A549 treated with Hydrocortisone at 1 μM for 4 hours (cell line): ENCODE results near the gene KRTAP1-5. TPM values are rescaled to one million over a fixed set of nuclear protein-coding genes. Genes with fewer than 3 reads are reported as not detected.

Experiments used
- total RNA-seq: library from RNA; stranded (reverse); fragments of 200-300 nt; extraction: Qiagen RNA extraction; gene quantifications from 5 replicates; pipeline ENCODE4 v1.2.3, GENCODE V29; 2022

KRTAP1-5 gene, protein sequence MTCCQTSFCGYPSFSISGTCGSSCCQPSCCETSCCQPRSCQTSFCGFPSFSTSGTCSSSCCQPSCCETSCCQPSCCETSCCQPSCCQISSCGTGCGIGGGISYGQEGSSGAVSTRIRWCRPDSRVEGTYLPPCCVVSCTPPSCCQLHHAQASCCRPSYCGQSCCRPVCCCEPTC
- not detected in 5 replicates for total RNA-seq

DNA sequence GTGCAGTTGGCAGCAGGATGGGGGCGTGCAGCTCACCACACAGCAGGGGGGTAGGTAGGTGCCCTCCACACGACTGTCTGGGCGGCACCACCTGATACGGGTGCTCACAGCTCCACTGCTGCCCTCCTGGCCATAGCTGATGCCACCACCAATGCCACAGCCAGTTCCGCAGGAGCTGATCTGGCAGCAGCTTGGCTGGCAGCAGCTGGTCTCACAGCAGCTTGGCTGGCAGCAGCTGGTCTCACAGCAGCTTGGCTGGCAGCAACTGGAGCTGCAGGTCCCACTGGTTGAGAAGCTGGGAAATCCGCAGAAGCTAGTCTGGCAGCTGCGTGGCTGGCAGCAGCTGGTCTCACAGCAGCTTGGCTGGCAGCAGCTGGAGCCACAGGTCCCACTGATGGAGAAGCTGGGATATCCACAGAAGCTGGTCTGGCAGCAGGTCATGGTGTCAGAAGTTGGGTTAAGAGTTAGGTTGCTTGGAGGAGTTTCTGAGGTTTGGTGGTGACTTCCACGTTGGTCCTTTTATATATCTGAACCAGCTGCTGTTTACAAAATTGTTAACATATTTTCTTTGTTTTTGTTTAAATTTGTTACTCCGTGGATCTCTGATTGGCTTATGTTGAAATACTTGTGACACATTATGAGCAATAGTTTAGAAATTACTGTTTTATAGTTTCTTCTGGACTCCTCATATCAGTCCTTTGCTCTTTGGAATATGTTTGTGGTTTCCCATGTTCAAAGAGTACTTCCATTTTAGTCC, at the start of gene KRTAP1-5:
TSS of gene KRTAP1-5 (minus strand) at position 494 of the 757 bp plus-strand sequence. CDS start at position 441, 53 bp downstream.

DNA sequence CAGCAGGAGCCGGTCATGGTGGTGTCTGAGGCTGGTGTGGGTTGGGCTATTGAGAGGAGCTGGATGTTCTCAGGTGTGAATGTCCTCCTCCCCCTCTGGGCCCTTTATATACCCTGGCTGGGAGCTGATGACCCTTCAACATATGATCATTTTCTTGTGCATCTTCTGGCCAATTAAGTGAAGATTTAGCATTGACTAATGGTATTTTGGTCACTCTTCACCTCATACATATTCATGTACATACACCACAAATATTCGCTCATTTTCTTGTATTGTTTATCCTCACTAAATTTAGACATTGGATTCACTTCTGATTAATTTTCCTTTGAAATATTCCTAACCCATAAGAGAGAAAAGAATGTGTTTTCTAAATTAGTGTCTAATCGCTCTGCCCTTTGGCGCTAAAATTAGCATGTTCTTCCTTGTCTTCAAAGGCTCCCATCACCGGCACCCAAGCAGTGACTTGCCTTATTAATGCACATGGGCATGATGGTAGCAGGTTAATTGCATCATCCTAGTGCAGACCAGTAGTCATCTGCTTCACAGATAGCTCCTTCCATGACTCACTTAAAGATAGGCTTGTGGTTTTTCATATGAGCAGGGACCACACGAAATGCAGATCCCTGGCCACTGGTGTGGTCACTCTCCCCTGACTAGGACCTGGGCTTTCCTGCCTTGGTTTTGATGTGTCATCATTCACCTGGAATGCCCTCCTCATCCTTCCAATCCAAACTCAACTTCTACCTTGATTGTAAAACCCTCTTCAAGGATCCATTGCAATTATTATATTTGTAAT, 39.0 kb upstream of the KRTAP1-5 start, which contains the start of gene KRTAP2-4:
TSS of gene KRTAP2-4 (minus strand) at position 51 of the 796 bp plus-strand sequence. CDS start at position 17, 34 bp downstream.

DNA sequence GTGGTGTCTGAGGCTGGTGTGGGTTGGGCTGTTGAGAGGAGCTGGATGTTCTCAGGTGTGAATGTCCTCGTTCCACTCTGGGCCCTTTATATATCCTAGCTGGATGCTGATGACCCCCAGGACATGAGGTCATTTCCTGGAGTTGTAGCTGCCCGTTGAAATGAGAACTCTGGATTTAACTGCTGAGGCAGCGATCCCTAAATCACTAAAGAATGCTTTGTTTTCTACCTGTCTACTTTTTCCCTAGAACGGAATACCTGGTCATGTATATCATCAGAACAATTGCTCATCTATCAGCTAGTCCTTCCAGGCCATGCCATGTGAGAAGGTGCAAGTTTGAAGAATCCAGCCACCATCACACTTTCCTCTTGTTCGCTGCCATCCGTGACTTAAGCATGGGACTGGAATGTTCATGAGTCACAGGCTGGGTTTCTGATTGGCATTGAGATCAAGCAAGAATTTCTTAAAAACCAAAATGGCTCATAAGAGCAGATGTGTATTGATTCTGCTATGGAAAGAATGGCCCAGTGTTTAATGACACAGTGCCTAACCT, 33.1 kb upstream of the KRTAP1-5 start, which contains the start of gene KRTAP2-3:
TSS of gene KRTAP2-3 (minus strand) at position 63 of the 553 bp plus-strand sequence. CDS start 64 bp downstream, outside the sequence.

DNA sequence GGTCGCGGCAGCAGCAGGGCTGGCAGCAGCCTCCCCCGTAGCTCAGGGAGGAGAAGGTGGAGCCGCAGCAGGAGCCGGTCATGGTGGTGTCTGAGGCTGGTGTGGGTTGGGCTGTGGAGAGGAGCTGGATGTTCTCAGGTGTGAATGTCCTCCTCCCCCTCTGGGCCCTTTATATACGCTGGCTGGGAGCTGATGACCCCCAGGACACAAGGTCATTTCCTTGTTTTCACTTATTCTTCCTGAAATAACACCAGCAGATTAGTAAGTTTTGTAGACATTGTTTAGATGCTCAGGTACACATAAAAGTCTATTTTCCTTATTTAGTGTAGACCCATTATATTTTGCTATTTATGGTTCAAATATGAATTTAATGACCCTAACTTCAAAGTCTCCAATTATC, 28.1 kb upstream of the KRTAP1-5 start, which contains the start of gene KRTAP2-2:
TSS of gene KRTAP2-2 (minus strand) at position 101 of the 400 bp plus-strand sequence. CDS start at position 82, 19 bp downstream.

DNA sequence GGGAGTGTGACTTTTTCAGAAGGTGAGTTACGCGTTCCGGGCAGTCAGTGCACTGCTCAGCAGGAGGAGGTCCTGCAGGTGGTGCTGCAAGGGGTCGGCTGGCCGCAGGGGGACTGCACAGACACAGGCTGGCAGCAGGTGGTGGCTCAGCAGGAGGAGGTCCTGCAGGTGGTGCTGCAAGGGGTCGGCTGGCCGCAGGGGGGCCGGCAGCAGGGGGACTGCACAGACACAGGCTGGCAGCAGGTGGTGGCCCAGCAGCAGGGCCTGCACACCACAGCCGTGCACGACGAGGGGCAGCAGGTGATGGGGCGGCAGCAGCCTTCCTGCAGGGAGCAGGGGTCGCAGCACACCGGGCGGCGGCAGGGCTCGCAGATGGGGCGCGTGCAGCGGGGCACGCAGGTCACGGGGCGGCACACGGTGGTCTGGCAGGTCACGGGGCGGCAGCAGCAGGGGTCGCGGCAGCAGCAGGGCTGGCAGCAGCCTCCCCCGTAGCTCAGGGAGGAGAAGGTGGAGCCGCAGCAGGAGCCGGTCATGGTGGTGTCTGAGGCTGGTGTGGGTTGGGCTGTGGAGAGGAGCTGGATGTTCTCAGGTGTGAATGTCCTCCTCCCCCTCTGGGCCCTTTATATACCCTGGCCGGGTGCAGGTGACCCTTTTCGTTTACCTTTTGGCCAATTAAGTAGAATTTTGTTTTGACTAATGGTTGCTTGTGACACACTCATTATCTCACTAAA, 19.9 kb upstream of the KRTAP1-5 start, which contains the start of gene KRTAP2-1:
TSS of gene KRTAP2-1 (minus strand) at position 582 of the 731 bp plus-strand sequence. CDS start at position 533, 49 bp downstream.

DNA sequence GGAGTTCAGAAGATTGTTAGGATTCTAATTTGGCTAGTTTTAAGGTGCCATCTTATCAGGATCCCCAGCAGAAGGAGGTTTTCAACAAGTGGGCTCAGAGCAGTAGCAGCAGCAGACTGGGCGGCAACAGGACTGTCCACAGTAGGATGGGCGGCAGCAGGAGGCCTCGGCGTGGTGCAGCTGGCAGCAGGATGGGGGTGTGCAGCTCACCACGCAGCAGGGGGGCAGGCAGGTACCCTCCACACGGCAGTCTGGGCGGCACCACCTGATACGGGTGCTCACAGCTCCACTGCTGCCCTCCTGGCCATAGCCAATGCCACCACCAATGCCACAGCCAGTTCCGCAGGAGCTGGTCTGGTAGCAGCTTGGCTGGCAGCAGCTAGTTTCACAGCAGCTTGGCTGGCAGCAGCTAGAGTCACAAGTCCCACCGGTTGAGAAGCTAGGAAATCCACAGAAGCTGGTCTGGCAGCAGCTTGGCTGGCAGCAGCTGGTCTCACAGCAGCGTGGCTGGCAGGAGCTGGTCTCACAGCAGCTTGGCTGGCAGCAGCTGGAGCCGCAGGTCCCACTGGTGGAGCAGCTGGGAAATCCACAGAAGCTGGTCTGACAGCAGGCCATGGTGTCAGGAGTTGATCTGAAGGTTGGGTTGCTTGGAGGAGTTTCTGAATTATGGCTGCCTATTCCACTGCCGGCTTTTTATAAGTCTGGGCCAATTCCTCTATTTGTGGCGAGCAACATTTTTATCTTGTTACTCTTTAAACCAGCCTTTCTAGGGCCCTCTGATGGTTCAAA, 14.0 kb upstream of the KRTAP1-5 start, which contains the start of gene KRTAP1-1:
TSS of gene KRTAP1-1 (minus strand) at position 668 of the 789 bp plus-strand sequence. CDS start at position 615, 53 bp downstream.

DNA sequence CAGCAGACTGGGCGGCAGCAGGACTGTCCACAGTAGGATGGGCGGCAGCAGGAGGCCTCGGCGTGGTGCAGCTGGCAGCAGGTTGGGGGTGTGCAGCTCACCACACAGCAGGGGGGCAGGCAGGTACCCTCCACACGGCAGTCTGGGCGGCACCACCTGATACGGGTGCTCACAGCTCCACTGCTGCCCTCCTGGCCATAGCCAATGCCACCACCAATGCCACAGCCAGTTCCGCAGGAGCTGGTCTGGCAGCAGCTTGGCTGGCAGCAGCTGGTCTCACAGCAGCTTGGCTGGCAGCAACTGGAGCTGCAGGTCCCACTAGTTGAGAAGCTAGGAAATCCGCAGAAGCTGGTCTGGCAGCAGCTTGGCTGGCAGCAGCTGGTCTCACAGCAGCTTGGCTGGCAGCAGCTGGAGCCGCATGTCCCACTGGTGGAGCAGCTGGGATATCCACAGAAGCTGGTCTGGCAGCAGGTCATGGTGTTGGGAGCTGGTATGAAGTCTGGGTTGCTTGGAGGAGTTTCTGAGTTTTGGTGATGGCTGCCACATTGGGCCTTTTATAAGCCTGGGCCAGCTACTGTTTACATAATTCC, 7.4 kb upstream of the KRTAP1-5 start, which contains the start of gene KRTAP1-3:
TSS of gene KRTAP1-3 (minus strand) at position 529 of the 590 bp plus-strand sequence. CDS start at position 476, 53 bp downstream.

DNA sequence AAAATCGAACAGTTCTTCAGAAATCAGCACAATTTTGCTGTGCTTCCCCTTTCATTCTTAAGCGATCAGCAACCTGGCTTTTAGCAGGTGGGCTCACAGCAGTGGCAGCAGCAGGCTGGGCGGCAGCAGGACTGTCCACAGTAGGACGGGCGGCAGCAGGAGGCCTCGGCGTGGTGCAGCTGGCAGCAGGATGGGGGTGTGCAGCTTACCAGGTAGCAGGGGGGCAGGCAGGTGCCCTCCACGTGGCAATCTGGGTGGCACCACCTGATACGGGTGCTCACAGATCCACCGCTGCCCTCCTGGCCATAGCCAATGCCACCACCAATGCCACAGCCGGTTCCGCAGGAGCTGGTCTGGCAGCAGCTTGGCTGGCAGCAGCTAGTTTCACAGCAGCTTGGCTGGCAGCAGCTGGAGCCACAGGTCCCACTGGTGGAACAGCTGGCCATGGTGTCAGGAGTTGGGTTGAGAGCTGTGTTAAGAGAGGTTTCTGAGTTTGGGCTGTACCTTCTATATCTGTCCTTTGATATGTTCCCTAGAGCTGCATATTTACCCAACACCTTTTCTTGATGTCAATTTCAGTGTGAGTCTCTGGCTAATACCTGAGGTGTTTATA, 2.7 kb upstream of the KRTAP1-5 start, which contains the start of gene KRTAP1-4:
TSS of gene KRTAP1-4 (minus strand) at position 563 of the 613 bp plus-strand sequence. CDS start at position 446, 117 bp downstream.

DNA sequence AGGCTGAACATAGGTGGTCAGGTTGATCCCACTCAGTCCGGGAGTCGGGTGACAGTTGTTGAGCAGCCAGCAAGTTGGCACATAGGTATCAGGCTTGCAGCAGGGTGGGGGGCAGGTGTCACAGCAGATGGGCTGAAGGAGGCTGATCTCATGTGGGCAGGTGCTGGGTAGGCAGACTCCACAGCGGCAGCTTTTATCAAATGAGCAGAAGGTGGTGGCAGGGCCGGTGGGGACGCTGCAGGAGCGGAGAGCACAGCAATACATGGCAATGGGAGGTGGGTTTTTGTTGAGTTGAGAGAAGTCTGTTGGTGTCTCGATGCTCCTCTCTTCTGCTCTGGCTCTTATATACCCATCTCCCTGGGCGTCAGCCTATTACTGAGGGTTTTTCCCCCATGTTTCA, 18.2 kb downstream of the KRTAP1-5 start, which contains the start of gene KRTAP3-1:
TSS of gene KRTAP3-1 (minus strand) at position 318 of the 400 bp plus-strand sequence. CDS start at position 264, 54 bp downstream.

DNA sequence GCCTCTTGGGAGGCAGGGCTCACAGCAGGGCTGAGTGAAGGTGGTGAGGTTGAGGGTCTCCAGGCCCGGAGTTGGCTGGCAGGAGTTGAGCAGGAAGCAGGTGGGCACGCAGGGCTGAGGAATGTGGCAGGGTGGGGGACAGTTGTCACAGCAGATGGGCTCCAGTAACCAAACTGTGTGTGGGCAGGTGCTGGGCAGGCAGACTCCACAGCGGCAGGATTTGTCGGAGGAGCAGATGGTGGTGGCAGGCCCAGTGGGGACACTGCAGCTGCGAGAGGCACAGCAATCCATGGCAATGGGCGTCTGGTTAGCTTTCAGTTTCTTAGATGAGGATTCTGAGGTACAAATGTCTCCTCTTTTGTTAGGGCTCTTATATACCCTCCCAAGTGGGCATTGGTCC, 27.4 kb downstream of the KRTAP1-5 start, which contains the start of gene KRTAP3-2:
TSS of gene KRTAP3-2 (minus strand) at position 344 of the 400 bp plus-strand sequence. CDS start at position 291, 53 bp downstream.

DNA sequence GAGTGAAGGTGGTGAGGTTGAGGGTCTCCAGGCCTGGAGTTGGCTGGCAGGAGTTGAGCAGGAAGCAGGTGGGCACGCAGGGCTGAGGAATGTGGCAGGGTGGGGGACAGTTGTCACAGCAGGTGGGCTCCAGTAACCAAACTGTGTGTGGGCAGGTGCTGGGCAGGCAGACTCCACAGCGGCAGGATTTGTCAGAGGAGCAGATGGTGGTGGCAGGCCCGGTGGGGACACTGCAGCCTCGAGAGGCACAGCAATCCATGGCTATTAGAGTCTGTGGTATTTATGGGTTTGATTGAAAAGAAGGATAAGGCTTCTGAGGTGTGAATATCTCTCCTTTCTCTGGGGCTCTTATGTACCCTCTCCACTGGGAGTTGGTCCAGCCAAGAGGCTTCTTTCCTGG, 33.2 kb downstream of the KRTAP1-5 start, which contains the start of gene KRTAP3-3:
TSS of gene KRTAP3-3 (minus strand) at position 326 of the 400 bp plus-strand sequence. CDS start at position 259, 67 bp downstream.

DNA sequence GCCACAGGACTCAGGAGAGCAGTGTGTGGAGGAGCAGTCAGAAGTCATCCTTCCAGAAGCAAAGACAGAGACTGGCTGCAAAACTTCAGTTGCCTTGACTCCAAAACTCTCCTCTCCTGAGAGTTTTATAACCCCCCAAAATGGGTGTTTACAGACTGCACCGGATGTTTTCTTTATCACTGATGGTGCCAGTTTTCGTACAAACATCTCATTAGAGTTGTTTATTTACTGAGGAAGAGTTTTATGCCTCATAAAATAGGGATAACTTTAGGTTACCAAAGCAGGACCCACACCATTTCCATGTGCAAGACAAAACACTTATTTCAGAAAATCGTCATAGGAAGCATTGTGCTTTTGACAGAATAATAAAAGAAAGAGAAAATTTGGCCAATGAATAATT, 42.8 kb downstream of the KRTAP1-5 start, which contains the start of gene KRT40:
TSS of gene KRT40 (minus strand) at position 101 of the 400 bp plus-strand sequence. CDS start at position 48, 53 bp downstream.

Other genes with a start within 250 kb of the KRTAP1-5 start
- 0.06 TPM in 1 of 5 replicates, not detected in the others for gene KRT27, start 244.7 kb downstream of the KRTAP1-5 start, total RNA-seq
- not detected in 5 replicates for gene KRT28, start 227.2 kb downstream of the KRTAP1-5 start, total RNA-seq
- 61.8 to 120 TPM (median 113 TPM) in 5 replicates for gene KRT10, start 204.6 kb downstream of the KRTAP1-5 start, total RNA-seq
- gene KRT12, start 160.0 kb downstream of the KRTAP1-5 start, total RNA-seq = not detected in 5 replicates
- 0.14 to 0.41 TPM (median 0.17 TPM) in 5 replicates for gene KRT20, start 142.0 kb downstream of the KRTAP1-5 start, total RNA-seq
- 0.08 to 0.29 TPM (median 0.11 TPM) in 4 of 5 replicates, not detected in the other for gene KRT23, start 89.6 kb downstream of the KRTAP1-5 start, total RNA-seq
- not detected in 5 replicates for gene KRT39, start 60.3 kb downstream of the KRTAP1-5 start, total RNA-seq
- gene KRT40, start 42.9 kb downstream of the KRTAP1-5 start, total RNA-seq = not detected in 5 replicates
- not detected in 5 replicates for gene KRTAP3-3, start 33.0 kb downstream of the KRTAP1-5 start, total RNA-seq
- 0.26 to 0.44 TPM (median 0.29 TPM) in 5 replicates for gene KRTAP3-2, start 27.3 kb downstream of the KRTAP1-5 start, total RNA-seq
- 0.24 TPM in 1 of 5 replicates, not detected in the others for gene KRTAP3-1, start 18.1 kb downstream of the KRTAP1-5 start, total RNA-seq
- not detected in 5 replicates for gene KRTAP1-4, start 3.0 kb upstream of the KRTAP1-5 start, total RNA-seq
- not detected in 5 replicates for gene KRTAP1-3, start 7.7 kb upstream of the KRTAP1-5 start, total RNA-seq
- not detected in 5 replicates for gene KRTAP1-1, start 14.2 kb upstream of the KRTAP1-5 start, total RNA-seq
- not detected in 5 replicates for gene KRTAP2-1, start 20.1 kb upstream of the KRTAP1-5 start, total RNA-seq
- gene KRTAP2-2, start 28.0 kb upstream of the KRTAP1-5 start, total RNA-seq = not detected in 5 replicates
- gene KRTAP2-3, start 32.9 kb upstream of the KRTAP1-5 start, total RNA-seq = 0.20 to 0.22 TPM in 2 of 5 replicates, not detected in the others
- not detected in 5 replicates for gene KRTAP2-4, start 38.7 kb upstream of the KRTAP1-5 start, total RNA-seq
- gene KRTAP4-7, start 56.9 kb upstream of the KRTAP1-5 start, total RNA-seq = not detected in 5 replicates
- gene KRTAP4-8, start 70.9 kb upstream of the KRTAP1-5 start, total RNA-seq = not detected in 5 replicates
- gene KRTAP4-16, start 75.0 kb upstream of the KRTAP1-5 start, total RNA-seq = not detected in 5 replicates
- gene KRTAP4-9, start 78.2 kb upstream of the KRTAP1-5 start, total RNA-seq = not detected in 5 replicates
- not detected in 5 replicates for gene KRTAP4-11, start 91.2 kb upstream of the KRTAP1-5 start, total RNA-seq
- not detected in 5 replicates for gene KRTAP4-12, start 97.0 kb upstream of the KRTAP1-5 start, total RNA-seq
- gene KRTAP4-6, start 113.3 kb upstream of the KRTAP1-5 start, total RNA-seq = not detected in 5 replicates
- gene KRTAP4-5, start 122.6 kb upstream of the KRTAP1-5 start, total RNA-seq = not detected in 5 replicates
- gene KRTAP4-4, start 133.5 kb upstream of the KRTAP1-5 start, total RNA-seq = not detected in 5 replicates
- gene KRTAP4-3, start 141.0 kb upstream of the KRTAP1-5 start, total RNA-seq = not detected in 5 replicates
- gene KRTAP4-2, start 151.0 kb upstream of the KRTAP1-5 start, total RNA-seq = not detected in 5 replicates
- gene KRTAP4-1, start 157.7 kb upstream of the KRTAP1-5 start, total RNA-seq = 0.10 to 0.29 TPM (median 0.16 TPM) in 3 of 5 replicates, not detected in the others
- not detected in 5 replicates for gene KRTAP9-1, start 162.7 kb upstream of the KRTAP1-5 start, total RNA-seq
- gene KRTAP9-2, start 199.4 kb upstream of the KRTAP1-5 start, total RNA-seq = not detected in 5 replicates
- not detected in 5 replicates for gene KRTAP9-3, start 205.2 kb upstream of the KRTAP1-5 start, total RNA-seq
- not detected in 5 replicates for gene KRTAP9-8, start 210.8 kb upstream of the KRTAP1-5 start, total RNA-seq
- not detected in 5 replicates for gene KRTAP9-4, start 222.5 kb upstream of the KRTAP1-5 start, total RNA-seq
- gene KRTAP9-9, start 228.2 kb upstream of the KRTAP1-5 start, total RNA-seq = not detected in 5 replicates
- gene KRTAP9-6, start 238.2 kb upstream of the KRTAP1-5 start, total RNA-seq = not detected in 5 replicates
- gene KRTAP9-7, start 248.5 kb upstream of the KRTAP1-5 start, total RNA-seq = not detected in 5 replicates